Measurements from ENCODE around the gene ABCC8.

DNA sequence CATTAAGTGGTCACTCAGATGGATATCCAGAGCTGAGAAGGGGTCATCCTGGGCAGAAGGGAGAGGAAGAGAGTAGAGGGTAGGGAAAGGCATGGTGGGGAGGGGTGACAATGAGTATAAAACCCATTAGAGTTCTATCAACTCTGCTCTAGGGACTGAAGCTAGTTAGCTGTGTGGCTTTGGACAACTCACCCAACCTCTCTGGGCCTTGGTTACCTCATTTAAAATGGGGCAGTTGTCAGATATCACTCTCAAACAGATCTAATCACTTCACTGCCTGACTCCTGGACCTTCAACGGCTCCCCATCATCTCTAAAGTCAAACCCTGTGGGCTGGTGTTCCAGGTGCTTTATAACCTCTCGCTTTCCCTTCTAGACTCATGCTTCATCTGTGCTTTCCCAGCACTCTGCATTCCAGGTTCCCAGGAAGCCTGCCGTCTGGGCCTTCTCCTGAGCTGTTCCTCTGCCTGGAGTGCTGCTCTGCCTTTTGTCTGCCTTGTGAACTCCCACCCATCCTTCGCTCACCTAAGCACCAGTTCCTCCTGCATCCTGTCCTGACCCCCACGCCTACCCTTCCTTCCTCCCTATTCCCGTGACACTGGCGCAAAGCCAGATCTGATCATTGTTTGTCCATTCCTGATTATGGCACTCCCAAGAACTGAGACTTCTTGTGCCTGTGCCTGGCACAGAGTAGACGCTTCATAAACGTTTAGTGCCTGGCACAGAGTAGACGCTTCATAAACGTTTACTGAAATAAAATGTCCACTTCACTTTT is 65.9 kb downstream of the ABCC8 start:
- TF ChIP-seq, protein P1, sequence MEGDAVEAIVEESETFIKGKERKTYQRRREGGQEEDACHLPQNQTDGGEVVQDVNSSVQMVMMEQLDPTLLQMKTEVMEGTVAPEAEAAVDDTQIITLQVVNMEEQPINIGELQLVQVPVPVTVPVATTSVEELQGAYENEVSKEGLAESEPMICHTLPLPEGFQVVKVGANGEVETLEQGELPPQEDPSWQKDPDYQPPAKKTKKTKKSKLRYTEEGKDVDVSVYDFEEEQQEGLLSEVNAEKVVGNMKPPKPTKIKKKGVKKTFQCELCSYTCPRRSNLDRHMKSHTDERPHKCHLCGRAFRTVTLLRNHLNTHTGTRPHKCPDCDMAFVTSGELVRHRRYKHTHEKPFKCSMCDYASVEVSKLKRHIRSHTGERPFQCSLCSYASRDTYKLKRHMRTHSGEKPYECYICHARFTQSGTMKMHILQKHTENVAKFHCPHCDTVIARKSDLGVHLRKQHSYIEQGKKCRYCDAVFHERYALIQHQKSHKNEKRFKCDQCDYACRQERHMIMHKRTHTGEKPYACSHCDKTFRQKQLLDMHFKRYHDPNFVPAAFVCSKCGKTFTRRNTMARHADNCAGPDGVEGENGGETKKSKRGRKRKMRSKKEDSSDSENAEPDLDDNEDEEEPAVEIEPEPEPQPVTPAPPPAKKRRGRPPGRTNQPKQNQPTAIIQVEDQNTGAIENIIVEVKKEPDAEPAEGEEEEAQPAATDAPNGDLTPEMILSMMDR (IDR thresholded peaks at IDR 0.05; ENCODE audit: extremely low read depth in 1 of 2, insufficient read depth in 1 of 2, low read depth in 1 of 2, low read length in 2 of 2), result no peak
- TF ChIP-seq POLR2A (IDR thresholded peaks at IDR 0.05; ENCODE audit: low read depth, low read length) (no peak), EZH2 (IDR thresholded peaks at IDR 0.05; ENCODE audit: borderline replicate concordance, low read depth, low read length, severe bottlenecking) (no peak), POLR2AphosphoS5 (IDR thresholded peaks at IDR 0.05; ENCODE audit: insufficient read depth, low read depth, low read length) (no peak)
- TF ChIP-seq, protein P2, sequence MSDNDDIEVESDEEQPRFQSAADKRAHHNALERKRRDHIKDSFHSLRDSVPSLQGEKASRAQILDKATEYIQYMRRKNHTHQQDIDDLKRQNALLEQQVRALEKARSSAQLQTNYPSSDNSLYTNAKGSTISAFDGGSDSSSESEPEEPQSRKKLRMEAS (IDR thresholded peaks at IDR 0.05; ENCODE audit: insufficient read depth, insufficient read length), result no peak

Data from endothelial cell of umbilical vein (primary cell).